H1 (cell line): ENCODE measurements around the gene RIN2. TPM values are rescaled to one million over a fixed set of nuclear protein-coding genes. Genes with fewer than 3 reads are reported as not detected.

ENCODE experiments used
- CTCF ChIA-PET: fragments of 300-600 bp; sonication (Branson Sonifier 250); formaldehyde crosslinking; loops from one replicate; lab custom pipeline; 2021; ENCODE audit not compliant: partially characterized antibody; lab: Charles Lee
- POLR2A ChIA-PET: fragments of 300-600 bp; sonication (Branson Sonifier 250); formaldehyde crosslinking; loops from one replicate; lab custom pipeline; 2021; ENCODE audit warnings: inconsistent platforms; ENCODE audit not compliant: partially characterized antibody; lab: Charles Lee
- DNase-seq, 2 experiments: peaks; one replicate each; pipeline versions ENCODE4 v3.0.0 to v3.0.0-alpha.2; 2010 to 2022; ENCODE audit warnings: low spot score in 2 of 2, low read depth in 1 of 2, mixed read lengths in 1 of 2
- FAIRE-seq: peaks from 2 replicates; lab custom pipeline; 2011; peaks lifted over from hg19 to GRCh38; lab: Jason Lieb, UNC
- H2AFZ ChIP-seq: 2 replicates; pipeline ENCODE4 v1.8.1; 2012; ENCODE audit warnings: low read length, inconsistent platforms
- H2AK5ac ChIP-seq: 2 replicates; pipeline ENCODE4 v1.6.1; 2013; ENCODE audit warnings: low read depth, low read length
- H2BK120ac ChIP-seq: replicated peaks from 2 replicates; pipeline ENCODE3; 2013; ENCODE audit warnings: low read depth, low read length, inconsistent platforms
- H2BK12ac ChIP-seq: 2 replicates; pipeline ENCODE4 v1.6.1; 2013; ENCODE audit warnings: low read depth, low read length
- H2BK15ac ChIP-seq: 2 replicates; pipeline ENCODE4 v1.6.1; 2013; ENCODE audit warnings: low read length
- H2BK20ac ChIP-seq: 2 replicates; pipeline ENCODE4 v1.6.1; 2013; ENCODE audit warnings: low read length
- H2BK5ac ChIP-seq: 2 replicates; pipeline ENCODE4 v1.6.1; 2013; ENCODE audit warnings: low read depth, low read length
- H3K14ac ChIP-seq: 2 replicates; pipeline ENCODE4 v1.6.1; 2013; ENCODE audit warnings: inconsistent platforms; ENCODE audit not compliant: insufficient read length
- H3K18ac ChIP-seq: 2 replicates; pipeline ENCODE4 v1.6.1; 2013; ENCODE audit warnings: low read length; ENCODE audit errors: extremely low read depth
- H3K23ac ChIP-seq: 2 replicates; pipeline ENCODE4 v1.6.1; 2013; ENCODE audit warnings: inconsistent platforms; ENCODE audit not compliant: insufficient read length
- H3K23me2 ChIP-seq: 2 replicates; pipeline ENCODE4 v1.6.1; 2013; ENCODE audit warnings: low read depth, low read length
- H3K27ac ChIP-seq: 2 replicates; pipeline ENCODE4 v1.6.1; 2011; ENCODE audit warnings: low read depth, low read length, inconsistent platforms
- H3K27me3 ChIP-seq, 4 experiments: replicated peaks in 1 of 4; 1 replicate in 1 of 4; 2 replicates in 3 of 4; pipeline versions ENCODE4 v1.6.1 to v1.8.1; 2011 to 2013; ENCODE audit warnings: low read length in 3 of 4, mild to moderate bottlenecking in 3 of 4, inconsistent platforms in 2 of 4, mixed read lengths in 2 of 4, moderate library complexity in 1 of 4; ENCODE audit not compliant: control insufficient read depth in 3 of 4, insufficient read depth in 3 of 4; ENCODE audit errors: extremely low read depth in 1 of 4
- H3K36me3 ChIP-seq, 4 experiments: 2 replicates each; pipeline versions ENCODE4 v1.6.1 to v1.8.1; 2011 to 2013; ENCODE audit warnings: mild to moderate bottlenecking in 4 of 4, low read length in 3 of 4, moderate library complexity in 2 of 4, control low read depth in 1 of 4, inconsistent platforms in 1 of 4; ENCODE audit not compliant: insufficient read depth in 4 of 4, control insufficient read depth in 2 of 4
- H3K4ac ChIP-seq: replicated peaks from 2 replicates; pipeline ENCODE3; 2013; ENCODE audit warnings: low read length, low read depth, mixed read lengths, inconsistent platforms; ENCODE audit not compliant: insufficient read length
- H3K4me1 ChIP-seq, 4 experiments: replicated peaks in 1 of 4; 1 replicate in 1 of 4; 2 replicates in 3 of 4; pipeline versions ENCODE4 v1.6.1 to v1.8.1; 2011 to 2013; ENCODE audit warnings: low read length in 3 of 4, inconsistent platforms in 2 of 4, mixed read lengths in 1 of 4; ENCODE audit not compliant: insufficient read depth in 4 of 4, control insufficient read depth in 3 of 4
- H3K4me2 ChIP-seq, 2 experiments: 2 replicates each; pipeline versions ENCODE4 v1.6.1 to v1.8.1; 2011 to 2013; ENCODE audit warnings: low read depth in 2 of 2, low read length in 2 of 2, control low read depth in 1 of 2, inconsistent platforms in 1 of 2, mild to moderate bottlenecking in 1 of 2; ENCODE audit not compliant: insufficient read depth in 1 of 2
- H3K4me3 ChIP-seq, 4 experiments: fragments of 200-600, 300-600 bp in 1 of 4; sonication (generic), shearing (Covaris generic), sonication (Bioruptor Twin) in 1 of 4; 2 replicates each; pipeline versions ENCODE4 v1.5.1 to v1.8.1; 2011 to 2016; ENCODE audit warnings: low read length in 4 of 4, low read depth in 3 of 4, control low read depth in 2 of 4, inconsistent platforms in 2 of 4, mild to moderate bottlenecking in 2 of 4, mixed read lengths in 1 of 4, moderate library complexity in 1 of 4; ENCODE audit not compliant: insufficient read depth in 2 of 4; ENCODE audit errors: extremely low read depth in 1 of 4
- H3K56ac ChIP-seq: replicated peaks from 2 replicates; pipeline ENCODE3; 2013; ENCODE audit warnings: low read depth, mild to moderate bottlenecking, mixed read lengths, low read length, inconsistent platforms; ENCODE audit not compliant: insufficient read length
- H3K79me1 ChIP-seq: 2 replicates; pipeline ENCODE4 v1.6.1; 2013; ENCODE audit warnings: low read depth, low read length, control low read depth
- H3K79me2 ChIP-seq, 2 experiments: 2 replicates each; pipeline versions ENCODE4 v1.6.1 to v1.8.1; 2012 to 2013; ENCODE audit warnings: low read length in 2 of 2, mild to moderate bottlenecking in 2 of 2, inconsistent platforms in 1 of 2; ENCODE audit not compliant: insufficient read depth in 2 of 2, control insufficient read depth in 1 of 2
- H3K9ac ChIP-seq, 4 experiments: replicated peaks in 1 of 4; 1 replicate in 1 of 4; 2 replicates in 3 of 4; pipeline versions ENCODE4 v1.6.1 to v1.8.1; 2011 to 2013; ENCODE audit warnings: low read depth in 3 of 4, low read length in 3 of 4, control low read depth in 2 of 4, mild to moderate bottlenecking in 2 of 4, moderate library complexity in 2 of 4, inconsistent platforms in 1 of 4; ENCODE audit errors: extremely low read depth in 1 of 4
- H3K9me3 ChIP-seq, 2 experiments: 2 replicates each; pipeline versions ENCODE4 v1.6.1 to v1.8.1; 2012 to 2013; ENCODE audit warnings: mild to moderate bottlenecking in 2 of 2, moderate library complexity in 2 of 2, control low read depth in 1 of 2, inconsistent platforms in 1 of 2, low read depth in 1 of 2, low read length in 1 of 2, mixed read lengths in 1 of 2; ENCODE audit not compliant: insufficient read depth in 2 of 2
- H4K20me1 ChIP-seq, 2 experiments: replicated peaks in 1 of 2; 2 replicates each; pipeline versions ENCODE3 to v1.8.1; 2011 to 2013; ENCODE audit warnings: inconsistent platforms in 2 of 2, low read length in 2 of 2, mild to moderate bottlenecking in 1 of 2; ENCODE audit not compliant: insufficient read depth in 2 of 2, control insufficient read depth in 1 of 2
- H4K5ac ChIP-seq: 2 replicates; pipeline ENCODE4 v1.6.1; 2013; ENCODE audit warnings: low read length, low read depth, mixed read lengths, inconsistent platforms; ENCODE audit not compliant: insufficient read length
- H4K8ac ChIP-seq: 2 replicates; pipeline ENCODE4 v1.8.0; 2013; ENCODE audit warnings: mild to moderate bottlenecking, moderate library complexity, low read length, inconsistent platforms; ENCODE audit not compliant: insufficient read depth; ENCODE audit errors: extremely low read depth
- H4K91ac ChIP-seq: replicated peaks from 2 replicates; pipeline ENCODE3; 2013; ENCODE audit warnings: low read length, mixed read lengths, inconsistent platforms; ENCODE audit not compliant: insufficient read length
- BACH1 ChIP-seq: IDR thresholded peaks from 2 replicates; pipeline ENCODE4 v1.6.1; 2012; ENCODE audit warnings: low read length, improper control_type of control experiment
- CEBPB ChIP-seq: IDR thresholded peaks from 2 replicates; pipeline ENCODE4 v1.6.1; 2012; ENCODE audit warnings: low read depth, low read length
- CTBP2 ChIP-seq: IDR thresholded peaks from 2 replicates; pipeline ENCODE4 v1.7.0; 2011; ENCODE audit warnings: borderline replicate concordance, mild to moderate bottlenecking, moderate library complexity, mixed read lengths, low read length; ENCODE audit not compliant: insufficient read depth, insufficient read length
- KDM4A ChIP-seq: IDR thresholded peaks from one replicate; pipeline ENCODE4 v1.7.1; 2012; ENCODE audit warnings: low read depth, mild to moderate bottlenecking, moderate library complexity, low read length, inconsistent platforms; ENCODE audit not compliant: severe bottlenecking
- TCF12 ChIP-seq: IDR thresholded peaks from 2 replicates; pipeline ENCODE4 v1.6.1; 2011; ENCODE audit warnings: low read depth, mild to moderate bottlenecking, low read length
- WGBS, 2 experiments: shearing (Covaris generic) in 1 of 2; methylation state at CpG; one replicate each; pipeline versions ENCODE4 v1.1.6 to v1.1.7; 2013 to 2015; ENCODE audit warnings: low lambda C conversion rate in 2 of 2, mixed read lengths in 2 of 2, inconsistent platforms in 1 of 2, low coverage in 1 of 2, missing lambda C conversion rate in 1 of 2; ENCODE audit not compliant: insufficient replicate concordance in 2 of 2, insufficient coverage in 1 of 2, insufficient read length in 1 of 2; ENCODE audit errors: extremely low coverage in 1 of 2, missing lambda C conversion rate in 1 of 2; 5-methylcytosine and 5-hydroxymethylcytosine counted together
- polyA plus RNA-seq, 7 experiments: library from polyadenylated mRNA; depleted of rRNA in 3 of 7; stranded (reverse) in 5 of 7; unstranded in 2 of 7; fragments of >200 nt in 5 of 7; fragments of 200-250 nt in 2 of 7; gene quantifications; 1 replicate in 5 of 7; 2 replicates in 1 of 7; 4 replicates in 1 of 7; pipeline versions ENCODE4 v1.2.1 to v1.2.3, GENCODE V29; 2011 to 2013; ENCODE audit warnings: missing spikeins in 2 of 7, mixed read lengths in 2 of 7
- total RNA-seq: library from RNA; stranded (reverse); fragmentation: NEBNext Ultra II Directional; extraction: Animal tissue kit (Norgen Biotek cat#: 25700); gene quantifications from 2 replicates; pipeline ENCODE4 v1.2.1, GENCODE V29; 2021
- TF ChIP-seq, protein P1 (sequence below): IDR thresholded peaks from 2 replicates; pipeline ENCODE4 v1.6.1; 2012; ENCODE audit warnings: low read length, inconsistent platforms

RIN2 gene
- total and polyA plus RNA-seq, 2 of the 8 experiments (the other 6 are each of a cell fraction or from before 2014, with no cell fraction given): 0.20 to 1.3 TPM

GRCh38 chr20:19783966-19784401 is 25.9 kb downstream of the RIN2 start:
- no peaks in the 10 kb centered on the region for H3K79me1 ChIP-seq
- TF ChIP-seq KDM4A (no peak), TCF12 (no peak), CTBP2 (no peak), CEBPB (no peak), BACH1 (no peak)
- TF ChIP-seq, protein P1, sequence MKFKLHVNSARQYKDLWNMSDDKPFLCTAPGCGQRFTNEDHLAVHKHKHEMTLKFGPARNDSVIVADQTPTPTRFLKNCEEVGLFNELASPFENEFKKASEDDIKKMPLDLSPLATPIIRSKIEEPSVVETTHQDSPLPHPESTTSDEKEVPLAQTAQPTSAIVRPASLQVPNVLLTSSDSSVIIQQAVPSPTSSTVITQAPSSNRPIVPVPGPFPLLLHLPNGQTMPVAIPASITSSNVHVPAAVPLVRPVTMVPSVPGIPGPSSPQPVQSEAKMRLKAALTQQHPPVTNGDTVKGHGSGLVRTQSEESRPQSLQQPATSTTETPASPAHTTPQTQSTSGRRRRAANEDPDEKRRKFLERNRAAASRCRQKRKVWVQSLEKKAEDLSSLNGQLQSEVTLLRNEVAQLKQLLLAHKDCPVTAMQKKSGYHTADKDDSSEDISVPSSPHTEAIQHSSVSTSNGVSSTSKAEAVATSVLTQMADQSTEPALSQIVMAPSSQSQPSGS: no peak
- no peaks in the 10 kb centered on the region for H3K9me3 ChIP-seq
- no peak overlapping the region for H2BK120ac ChIP-seq
- H4K8ac ChIP-seq: no peak overlapping the region
- H2AFZ ChIP-seq: no peak overlapping the region
- no peak overlapping the region for H3K4me2 ChIP-seq
- DNase-seq (no peak), FAIRE-seq (no peak)
- H4K20me1 ChIP-seq: no peaks in the 10 kb centered on the region
- H3K18ac ChIP-seq: no peak overlapping the region
- no peak overlapping the region for H3K9ac ChIP-seq
- no peaks in the 10 kb centered on the region for H3K36me3 ChIP-seq
- H3K4me3 ChIP-seq: no peak overlapping the region
- no peak overlapping the region for H4K91ac ChIP-seq
- no peak overlapping the region for H3K14ac ChIP-seq
- no peak overlapping the region for H3K4ac ChIP-seq
- H2BK15ac ChIP-seq: 0 out of 2 replicates have a peak overlapping the region, but pooled peaks have one; percentile 62
- no peak overlapping the region for H2BK12ac ChIP-seq
- ChIA-PET CTCF (interaction anchor here (0.8 to 3.5 kb wide), 13 partner anchors 12 to 226 kb away, joined by 3 to 24 read pairs (median 5); no protein-coding TSS in a partner anchor), POLR2A (interaction anchor here (1.0 kb wide), 1 partner anchor 38 kb away, joined by 3 read pairs; no protein-coding TSS in a partner anchor)
- no peaks in the 10 kb centered on the region; the same call in 1 of the 2 replicates for H3K23me2 ChIP-seq
- H3K27ac ChIP-seq: no peak overlapping the region
- H3K23ac ChIP-seq: no peak overlapping the region
- H2BK5ac ChIP-seq: no peak overlapping the region
- no peak overlapping the region for H4K5ac ChIP-seq
- no peaks in the 10 kb centered on the region for H3K27me3 ChIP-seq
- H2AK5ac ChIP-seq: no peak overlapping the region
- 92% methylated on average over 7 of the region's 7 CpGs; no CpG with 5 or more reads in 1 of the 2 experiments for WGBS, 2 experiments
- H3K79me2 ChIP-seq: no peaks in the 10 kb centered on the region
- H2BK20ac ChIP-seq: no peak overlapping the region
- no peak overlapping the region for H3K56ac ChIP-seq
- H3K4me1 ChIP-seq: peaks cover 0 to 5% (median under 1%) of the 10 kb centered on the region in 4 experiments; a peak in 4 of 7 replicates
